NB4 (cell line): ENCODE results near the gene ARHGEF10L.

ENCODE experiments used
- MYC ChIP-seq: IDR thresholded peaks from 2 replicates; pipeline ENCODE4 v1.6.1; 2011; ENCODE audit warnings: low read depth, low read length
- POLR2A ChIP-seq: IDR thresholded peaks from 2 replicates; pipeline ENCODE4 v1.6.1; 2011; ENCODE audit warnings: mild to moderate bottlenecking; ENCODE audit not compliant: insufficient read length; ENCODE audit errors: extremely low read depth
- TF ChIP-seq, protein P1 (sequence below): IDR thresholded peaks from one replicate; pipeline ENCODE4 v1.5.1; 2012; ENCODE audit warnings: low read depth, low read length
- TF ChIP-seq, protein P2 (sequence below): IDR thresholded peaks from 2 replicates; pipeline ENCODE4 v1.6.1; 2011; ENCODE audit warnings: low read depth, low read length

DNA sequence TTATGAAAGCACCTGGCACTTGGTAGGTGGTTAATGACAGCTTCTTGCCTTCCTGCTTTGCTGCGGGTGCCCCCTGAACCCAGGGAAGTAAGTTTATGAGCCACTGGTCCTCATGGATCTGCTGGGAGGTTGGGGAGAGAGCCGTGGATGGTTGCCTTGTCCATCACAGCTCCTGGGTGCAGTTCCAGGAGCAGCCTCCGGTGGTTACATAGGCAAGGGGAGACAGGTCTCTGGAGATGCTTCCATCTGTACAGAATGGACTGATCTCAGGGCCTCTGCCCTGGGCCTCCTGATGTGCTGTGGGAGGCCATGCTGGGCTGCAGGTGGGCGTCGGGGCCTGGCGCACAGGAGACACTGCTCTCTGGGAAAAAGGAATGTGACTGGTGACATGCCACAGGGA is 31.6 kb upstream of the ARHGEF10L start:
- TF ChIP-seq, protein P1, sequence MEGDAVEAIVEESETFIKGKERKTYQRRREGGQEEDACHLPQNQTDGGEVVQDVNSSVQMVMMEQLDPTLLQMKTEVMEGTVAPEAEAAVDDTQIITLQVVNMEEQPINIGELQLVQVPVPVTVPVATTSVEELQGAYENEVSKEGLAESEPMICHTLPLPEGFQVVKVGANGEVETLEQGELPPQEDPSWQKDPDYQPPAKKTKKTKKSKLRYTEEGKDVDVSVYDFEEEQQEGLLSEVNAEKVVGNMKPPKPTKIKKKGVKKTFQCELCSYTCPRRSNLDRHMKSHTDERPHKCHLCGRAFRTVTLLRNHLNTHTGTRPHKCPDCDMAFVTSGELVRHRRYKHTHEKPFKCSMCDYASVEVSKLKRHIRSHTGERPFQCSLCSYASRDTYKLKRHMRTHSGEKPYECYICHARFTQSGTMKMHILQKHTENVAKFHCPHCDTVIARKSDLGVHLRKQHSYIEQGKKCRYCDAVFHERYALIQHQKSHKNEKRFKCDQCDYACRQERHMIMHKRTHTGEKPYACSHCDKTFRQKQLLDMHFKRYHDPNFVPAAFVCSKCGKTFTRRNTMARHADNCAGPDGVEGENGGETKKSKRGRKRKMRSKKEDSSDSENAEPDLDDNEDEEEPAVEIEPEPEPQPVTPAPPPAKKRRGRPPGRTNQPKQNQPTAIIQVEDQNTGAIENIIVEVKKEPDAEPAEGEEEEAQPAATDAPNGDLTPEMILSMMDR: no peak
- TF ChIP-seq, protein P2, sequence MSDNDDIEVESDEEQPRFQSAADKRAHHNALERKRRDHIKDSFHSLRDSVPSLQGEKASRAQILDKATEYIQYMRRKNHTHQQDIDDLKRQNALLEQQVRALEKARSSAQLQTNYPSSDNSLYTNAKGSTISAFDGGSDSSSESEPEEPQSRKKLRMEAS: no peak
- no peak for TF ChIP-seq POLR2A
- no peak for TF ChIP-seq MYC
